Right atrium auricular region (tissue), 2 donors: ENCODE results near the gene TMEM40. TPM values are rescaled to one million over a fixed set of nuclear protein-coding genes. Genes with fewer than 3 reads are reported as not detected.

Experiments
- DNase-seq: peaks from one replicate; pipeline ENCODE4 v3.0.0-alpha.2; 2019; ENCODE audit warnings: low spot score
- H3K27ac ChIP-seq, 2 donors: fragments of 200-600 bp; sonication (generic); 1 replicate in 1 of 2; 2 replicates in 1 of 2; pipeline ENCODE4 v1.5.1; 2016 to 2019
- H3K27me3 ChIP-seq, 2 donors: fragments of 200-600 bp; sonication (generic); one replicate each; pipeline versions ENCODE4 v1.5.1 to v1.6.0; 2017 to 2019
- H3K36me3 ChIP-seq: fragments of 200-600 bp; sonication (generic); one replicate; pipeline ENCODE4 v1.5.1; 2016
- H3K4me1 ChIP-seq, 2 donors: fragments of 200-600 bp; sonication (generic); one replicate each; pipeline versions ENCODE4 v1.5.1 to v1.6.0; 2017 to 2019
- H3K4me3 ChIP-seq, 2 donors: fragments of 200-600 bp; sonication (generic); 1 replicate in 1 of 2; 2 replicates in 1 of 2; pipeline ENCODE4 v1.5.1; 2017 to 2019; ENCODE audit warnings: mild to moderate bottlenecking in 1 of 2, moderate library complexity in 1 of 2
- H3K9me3 ChIP-seq, 2 donors: fragments of 200-600 bp; sonication (generic); one replicate each; pipeline ENCODE4 v1.5.1; 2019
- CTCF ChIP-seq, 2 donors: fragments of 200-600 bp; sonication (generic); IDR thresholded peaks; one replicate each; pipeline ENCODE4 v1.5.1; 2019; ENCODE audit warnings: antibody characterized with exemption in 2 of 2
- total RNA-seq, 2 donors: library from RNA; depleted of rRNA; stranded (reverse); fragments of >200 nt; gene quantifications; one replicate each; pipeline ENCODE4 v1.1.0, GENCODE V29; 2016

The TMEM40 gene, protein sequence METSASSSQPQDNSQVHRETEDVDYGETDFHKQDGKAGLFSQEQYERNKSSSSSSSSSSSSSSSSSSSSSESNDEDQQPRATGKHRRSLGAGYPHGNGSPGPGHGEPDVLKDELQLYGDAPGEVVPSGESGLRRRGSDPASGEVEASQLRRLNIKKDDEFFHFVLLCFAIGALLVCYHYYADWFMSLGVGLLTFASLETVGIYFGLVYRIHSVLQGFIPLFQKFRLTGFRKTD
- total RNA-seq: 1 to 10 TPM; 1.8 to 2.3 TPM

DNA sequence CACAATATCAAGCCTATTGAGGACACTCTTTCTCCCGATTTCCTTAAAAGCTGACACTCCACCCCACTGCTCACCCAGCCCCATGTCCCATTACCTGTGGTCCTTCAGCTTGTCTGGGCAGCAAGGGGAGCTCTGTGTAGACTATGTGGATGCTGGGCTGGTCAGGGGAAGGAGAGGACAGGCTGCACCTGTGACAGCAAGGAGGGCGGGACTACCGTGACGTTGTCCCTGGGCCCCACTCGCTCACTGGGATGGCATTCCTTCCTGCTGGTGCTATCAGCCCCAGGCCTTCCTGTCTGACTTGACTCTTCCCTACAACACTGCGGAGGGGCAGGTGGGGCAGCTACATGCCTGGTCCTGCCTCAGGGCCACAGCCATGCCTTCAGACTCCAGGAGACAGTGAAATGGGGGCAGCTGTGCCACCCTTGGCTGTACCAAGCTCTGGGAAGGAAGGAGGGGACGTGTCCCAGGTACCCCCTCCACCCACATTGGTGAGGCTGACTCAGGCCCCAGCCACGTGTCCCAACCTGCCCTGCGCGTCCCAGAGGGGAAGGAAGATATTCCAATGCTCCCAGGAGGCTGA is at the start of gene TMEM40:
Gene TMEM40 (minus strand): TSS at position 163 of the 583 bp plus-strand sequence. CDS start 9,427 bp downstream, outside the sequence.
- no peak for DNase-seq
- H3K27ac ChIP-seq: peak within 1 kb of the TSS; percentile 83
- H3K4me1 ChIP-seq: peaks cover 0 to 32% of the 10 kb centered on the region in 2 donors
- no peaks in the 10 kb centered on the region for H3K27me3 ChIP-seq
- H3K4me3 ChIP-seq: no peak within 1 kb of the TSS
- no peak for TF ChIP-seq CTCF (IDR thresholded peaks at IDR 0.05)
- no peaks in the 10 kb centered on the region for H3K9me3 ChIP-seq
- H3K36me3 ChIP-seq: no peaks in the 10 kb centered on the region

DNA sequence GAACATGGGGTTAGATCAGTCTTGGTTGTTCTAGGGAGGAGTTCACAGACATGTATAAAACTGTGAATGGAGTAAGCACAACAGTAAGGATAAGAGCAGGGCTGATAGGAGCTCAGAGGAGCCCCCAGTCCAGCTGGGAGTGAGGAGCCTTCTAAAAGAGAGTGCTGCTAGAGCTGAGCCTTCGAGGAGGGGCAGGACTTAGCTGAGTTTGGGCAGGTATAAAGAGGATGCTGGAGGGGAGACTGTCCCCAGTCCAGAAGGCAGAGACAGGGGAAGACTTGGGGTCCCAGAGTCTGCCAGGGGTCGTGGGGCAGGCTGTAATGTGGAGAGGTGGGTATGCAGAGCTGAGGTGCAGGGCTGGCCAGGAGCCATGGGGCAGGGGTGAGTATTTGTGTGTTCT is 49.5 kb upstream of the TMEM40 start:
- no peak for TF ChIP-seq CTCF (IDR thresholded peaks at IDR 0.05)
- Histone ChIP-seq H3K9me3 (no peaks in the 10 kb centered on the region), H3K27ac (peak overlapping the region in 1 of 2 donors; percentile 78), H3K4me1 (peaks cover 0 to 43% of the 10 kb centered on the region in 2 donors), H3K36me3 (peaks cover 49% of the 10 kb centered on the region), H3K27me3 (no peaks in the 10 kb centered on the region), H3K4me3 (no peak overlapping the region)
- no peak for DNase-seq

DNA sequence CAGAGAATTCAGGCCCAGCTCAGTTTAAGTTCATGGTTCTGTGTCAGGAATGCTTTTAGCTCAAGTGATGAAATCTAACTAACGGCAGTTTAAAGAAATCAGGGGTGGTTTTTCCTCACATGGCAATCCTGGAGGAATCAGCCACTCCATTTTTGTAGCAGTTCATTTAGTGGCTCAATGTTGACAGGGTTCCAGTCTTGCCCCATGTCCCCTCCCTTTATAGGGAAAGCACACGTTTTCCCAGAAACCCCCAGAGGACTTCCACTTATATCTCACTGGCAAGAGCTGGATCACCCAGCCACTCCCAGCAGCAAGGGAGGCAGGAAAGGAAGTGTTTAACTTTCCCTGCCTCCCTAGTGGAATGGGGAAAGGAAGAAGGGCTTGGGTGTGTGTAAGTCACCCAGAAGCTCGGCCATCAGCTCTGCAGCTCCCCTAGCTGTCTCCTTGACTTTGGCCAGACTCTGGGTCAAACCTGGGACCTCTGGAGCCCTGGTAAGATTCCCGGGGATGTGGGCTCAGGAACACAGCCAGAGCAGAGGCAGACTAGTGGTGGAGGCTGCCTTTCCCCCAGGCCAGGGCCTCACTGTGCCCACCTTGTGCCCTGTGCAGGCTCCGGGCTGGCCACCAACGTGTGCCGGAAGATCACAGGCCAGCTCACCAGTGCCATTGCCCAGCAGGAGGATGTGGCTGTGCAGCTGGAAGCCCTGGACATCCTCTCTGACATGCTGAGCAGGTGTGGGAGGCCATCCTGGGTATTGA is 48.7 kb upstream of the TMEM40 start:
- H3K27me3 ChIP-seq: no peaks in the 10 kb centered on the region
- peaks cover 49% of the 10 kb centered on the region for H3K36me3 ChIP-seq
- TF ChIP-seq CTCF (IDR thresholded peaks at IDR 0.05): no peak
- H3K9me3 ChIP-seq: no peaks in the 10 kb centered on the region
- H3K4me3 ChIP-seq: no peak overlapping the region
- peak overlapping the region; percentile 27 to 43 for H3K27ac ChIP-seq
- DNase-seq: no peak
- peaks cover 0 to 43% of the 10 kb centered on the region in 2 donors for H3K4me1 ChIP-seq

DNA sequence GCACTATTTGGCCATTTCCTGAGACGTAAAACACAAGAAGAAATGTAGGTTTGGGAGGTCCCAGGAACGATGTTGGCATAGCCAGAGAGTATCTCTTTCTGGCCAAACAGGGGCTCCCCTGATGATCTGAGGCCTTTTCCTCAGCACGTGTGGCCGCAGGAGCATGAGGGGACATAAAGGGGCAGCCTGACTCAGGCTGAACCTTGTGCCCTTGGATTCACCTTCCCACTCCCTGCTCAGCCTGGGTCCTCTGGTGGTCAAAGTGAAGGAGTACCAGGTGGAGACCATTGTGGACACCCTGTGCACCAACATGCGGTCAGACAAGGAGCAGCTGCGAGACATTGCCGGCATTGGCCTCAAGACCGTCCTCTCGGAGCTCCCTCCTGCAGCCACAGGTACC is 48.0 kb upstream of the TMEM40 start:
- H3K27me3 ChIP-seq: no peaks in the 10 kb centered on the region
- no peak for TF ChIP-seq CTCF (IDR thresholded peaks at IDR 0.05)
- peak overlapping the region; percentile 27 to 43 for H3K27ac ChIP-seq
- H3K36me3 ChIP-seq: peaks cover 49% of the 10 kb centered on the region
- no peak overlapping the region for H3K4me3 ChIP-seq
- DNase-seq: no peak
- no peaks in the 10 kb centered on the region for H3K9me3 ChIP-seq
- peaks cover 0 to 43% of the 10 kb centered on the region in 2 donors for H3K4me1 ChIP-seq

- no peaks in the 10 kb centered on the region for H3K9me3 ChIP-seq
- no peak overlapping the region for H3K27ac ChIP-seq
- H3K27me3 ChIP-seq: no peaks in the 10 kb centered on the region
- DNase-seq: no peak
- TF ChIP-seq CTCF (IDR thresholded peaks at IDR 0.05): no peak
- H3K36me3 ChIP-seq: peaks cover 49% of the 10 kb centered on the region
- peaks cover 0 to 32% of the 10 kb centered on the region in 2 donors for H3K4me1 ChIP-seq
- no peak overlapping the region for H3K4me3 ChIP-seq
Observed at GRCh38 chr3:12803371-12803770, 44.3 kb upstream of the TMEM40 start.
